ENCODE measurements around the gene GNG13.

GNG13 gene

DNA sequence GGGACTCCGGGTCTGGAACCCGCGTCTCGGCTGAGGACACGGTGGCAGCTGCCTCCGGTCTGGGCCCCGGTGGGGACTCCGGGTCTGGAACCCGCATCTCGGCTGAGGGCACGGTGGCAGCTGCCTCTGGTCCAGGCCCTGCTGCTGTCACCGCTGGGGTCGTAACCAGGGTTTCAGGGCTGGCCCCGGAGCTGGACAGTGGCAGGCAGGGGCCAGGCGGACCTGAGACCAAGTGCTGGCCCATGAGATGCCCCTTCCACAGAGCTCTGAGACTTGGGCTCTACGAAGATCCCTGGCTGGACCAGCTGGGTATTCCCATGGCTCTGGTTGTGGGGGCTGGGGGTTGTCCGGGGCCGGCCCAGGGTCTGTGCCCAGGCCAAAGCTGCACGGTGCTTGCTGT is 16.1 kb downstream of the GNG13 start:
- Histone ChIP-seq H3K4me2 (no peak overlapping the region), H3K27ac (no peak overlapping the region), H3K4me3 (IDR thresholded peaks at IDR 0.05; ENCODE audit: insufficient read depth, low read depth, low read length) (no peak overlapping the region), H3K36me3 (ENCODE audit: insufficient read depth) (no peaks in the 10 kb centered on the region), H3K4me1 (ENCODE audit: low read depth, poor library complexity, severe bottlenecking) (peaks cover 8% of the 10 kb centered on the region), H3K9ac (no peak overlapping the region), H4K20me1 (ENCODE audit: insufficient read depth) (no peaks in the 10 kb centered on the region), H3K79me2 (ENCODE audit: insufficient read depth, low read depth) (peaks cover 16% of the 10 kb centered on the region; the same call in 1 of the 2 replicates), H3K27me3 (ENCODE audit: insufficient read depth, low read depth) (peaks cover 48% of the 10 kb centered on the region), H2AFZ (ENCODE audit: low read depth) (no peak overlapping the region)
- no peak for TF ChIP-seq CTCF (conservative IDR thresholded peaks at IDR 0.05; ENCODE audit: low read depth, low read length)

DNA sequence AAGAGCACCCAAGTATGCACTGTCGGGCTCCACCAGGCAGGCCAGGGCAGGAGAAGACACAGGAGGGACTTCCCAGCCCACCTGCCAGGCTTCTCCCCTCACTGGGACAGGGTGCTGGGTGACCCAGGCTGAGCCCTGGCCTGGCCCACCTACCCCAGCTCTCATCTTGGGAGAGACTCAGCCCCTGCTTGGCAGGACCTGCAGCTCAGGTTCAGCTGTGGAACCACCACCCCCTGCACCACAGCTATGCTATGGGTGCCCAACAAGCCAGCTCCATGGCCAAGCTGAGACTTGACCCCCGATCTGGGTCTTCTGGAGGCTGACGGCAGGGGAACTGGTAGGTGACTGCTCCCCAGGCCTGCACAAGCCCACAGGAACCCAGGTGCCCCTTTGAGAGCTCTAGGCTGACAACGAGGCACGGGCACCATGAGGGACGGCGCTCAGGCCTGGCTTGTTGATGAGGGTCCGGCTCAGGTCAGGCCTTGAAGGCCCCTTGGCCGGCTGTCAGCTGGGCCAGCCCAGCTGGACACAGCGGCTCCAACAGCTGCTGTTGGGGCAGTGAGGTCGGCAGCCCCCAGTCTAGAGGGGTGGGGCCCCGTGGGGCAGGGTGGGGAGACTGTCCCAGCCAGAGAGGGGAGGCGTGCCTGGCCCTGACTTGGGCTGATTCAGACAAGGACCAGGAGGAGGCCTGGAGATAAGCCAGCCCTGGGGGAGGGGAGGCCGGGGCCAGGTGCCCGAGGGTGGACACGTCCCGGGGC is 17.0 kb downstream of the GNG13 start:
- Histone ChIP-seq H3K36me3 (ENCODE audit: insufficient read depth) (no peaks in the 10 kb centered on the region), H2AFZ (ENCODE audit: low read depth) (no peak overlapping the region), H3K9ac (no peak overlapping the region), H3K27me3 (ENCODE audit: insufficient read depth, low read depth) (peaks cover 56% of the 10 kb centered on the region), H3K4me1 (ENCODE audit: low read depth, poor library complexity, severe bottlenecking) (peaks cover 5% of the 10 kb centered on the region), H3K27ac (no peak overlapping the region), H3K4me2 (no peak overlapping the region), H4K20me1 (ENCODE audit: insufficient read depth) (no peaks in the 10 kb centered on the region), H3K79me2 (ENCODE audit: insufficient read depth, low read depth) (peaks cover 10% of the 10 kb centered on the region; the same call in 1 of the 2 replicates), H3K4me3 (IDR thresholded peaks at IDR 0.05; ENCODE audit: insufficient read depth, low read depth, low read length) (no peak overlapping the region)
- TF ChIP-seq CTCF (conservative IDR thresholded peaks at IDR 0.05; ENCODE audit: low read depth, low read length) = no peak

GRCh38 chr16:782766-783403 is 17.6 kb downstream of the GNG13 start:
- Histone ChIP-seq H2AFZ (ENCODE audit: low read depth) (no peak overlapping the region), H3K4me1 (ENCODE audit: low read depth, poor library complexity, severe bottlenecking) (peaks cover 5% of the 10 kb centered on the region), H3K4me3 (IDR thresholded peaks at IDR 0.05; ENCODE audit: insufficient read depth, low read depth, low read length) (no peak overlapping the region), H3K36me3 (ENCODE audit: insufficient read depth) (no peaks in the 10 kb centered on the region), H3K27ac (no peak overlapping the region), H3K79me2 (ENCODE audit: insufficient read depth, low read depth) (peaks cover 9% of the 10 kb centered on the region; the same call in 1 of the 2 replicates), H3K4me2 (no peak overlapping the region), H3K9ac (no peak overlapping the region), H4K20me1 (ENCODE audit: insufficient read depth) (no peaks in the 10 kb centered on the region), H3K27me3 (ENCODE audit: insufficient read depth, low read depth) (peaks cover 63% of the 10 kb centered on the region)
- no peak for TF ChIP-seq CTCF (conservative IDR thresholded peaks at IDR 0.05; ENCODE audit: low read depth, low read length)

GRCh38 chr16:782258-782657 is 18.3 kb downstream of the GNG13 start:
- Histone ChIP-seq H2AFZ (ENCODE audit: low read depth) (no peak overlapping the region), H3K36me3 (ENCODE audit: insufficient read depth) (no peaks in the 10 kb centered on the region), H3K9ac (no peak overlapping the region), H3K4me1 (ENCODE audit: low read depth, poor library complexity, severe bottlenecking) (peaks cover 3% of the 10 kb centered on the region), H3K27me3 (ENCODE audit: insufficient read depth, low read depth) (peaks cover 69% of the 10 kb centered on the region), H3K4me2 (no peak overlapping the region), H4K20me1 (ENCODE audit: insufficient read depth) (no peaks in the 10 kb centered on the region), H3K27ac (no peak overlapping the region), H3K79me2 (ENCODE audit: insufficient read depth, low read depth) (peaks cover 3% of the 10 kb centered on the region; the same call in 1 of the 2 replicates), H3K4me3 (IDR thresholded peaks at IDR 0.05; ENCODE audit: insufficient read depth, low read depth, low read length) (no peak overlapping the region)
- TF ChIP-seq CTCF (conservative IDR thresholded peaks at IDR 0.05; ENCODE audit: low read depth, low read length) = no peak
